CD4-positive, alpha-beta T cell (primary cell): ENCODE measurements around the gene APAF1. TPM values are rescaled to one million over a fixed set of nuclear protein-coding genes. Genes with fewer than 3 reads are reported as not detected.

ENCODE experiments used
- ATAC-seq: fragments of 200-7000 bp; cut with Tn5 transposase; one replicate; pipeline ENCODE4 v1.10.0; 2022; ENCODE audit warnings: mild to moderate bottlenecking; ENCODE audit not compliant: poor library complexity
- CTCF ChIA-PET: fragments of 350-600 bp; sonication (Branson Sonifier 250); formaldehyde crosslinking; loops from one replicate; lab custom pipeline; 2021; ENCODE audit warnings: antibody characterized with exemption, inconsistent platforms; lab: Charles Lee
- POLR2A ChIA-PET: fragments of 350-600 bp; sonication (Branson Sonifier 250); formaldehyde crosslinking; loops from one replicate; lab custom pipeline; 2021; ENCODE audit warnings: antibody characterized with exemption, inconsistent platforms; lab: Charles Lee
- DNase-seq, 14 experiments: peaks; one replicate each; pipeline ENCODE4 v3.0.0-alpha.2; 2013 to 2020; ENCODE audit warnings: mixed read lengths in 2 of 14
- H3K27ac ChIP-seq, 2 donors: one replicate each; pipeline versions ENCODE4 v1.5.1 to v1.7.0; 2013; ENCODE audit warnings: low read length in 2 of 2, low read depth in 1 of 2, mild to moderate bottlenecking in 1 of 2
- H3K27me3 ChIP-seq, 2 experiments: 1 replicate in 1 of 2; 2 replicates in 1 of 2; pipeline versions ENCODE4 v1.6.1 to v1.7.0; 2013; ENCODE audit warnings: low read length in 2 of 2, control low read depth in 1 of 2, mild to moderate bottlenecking in 1 of 2, moderate library complexity in 1 of 2; ENCODE audit not compliant: insufficient read depth in 2 of 2, control insufficient read depth in 1 of 2
- H3K36me3 ChIP-seq: one replicate; pipeline ENCODE4 v1.6.1; 2013; ENCODE audit warnings: low read length, control low read depth; ENCODE audit not compliant: insufficient read depth
- H3K4me1 ChIP-seq: one replicate; pipeline ENCODE4 v1.6.1; 2013; ENCODE audit warnings: low read length, control low read depth; ENCODE audit not compliant: insufficient read depth
- H3K4me3 ChIP-seq: one replicate; pipeline ENCODE4 v1.5.1; 2013; ENCODE audit warnings: mild to moderate bottlenecking, low read length, moderate library complexity
- H3K9me3 ChIP-seq, 2 experiments: 1 replicate in 1 of 2; 2 replicates in 1 of 2; pipeline versions ENCODE4 v1.6.1 to v1.7.0; 2013; ENCODE audit warnings: low read length in 2 of 2, mild to moderate bottlenecking in 2 of 2, control low read depth in 1 of 2, moderate library complexity in 1 of 2; ENCODE audit not compliant: control insufficient read depth in 1 of 2, insufficient read depth in 1 of 2
- H3K27ac Mint-ChIP-seq: one replicate; pipeline ENCODE4 v1.8.0; 2020; ENCODE audit warnings: mixed read lengths
- H3K27me3 Mint-ChIP-seq: one replicate; pipeline ENCODE4 v1.8.0; 2021; ENCODE audit warnings: mixed read lengths
- H3K36me3 Mint-ChIP-seq: one replicate; pipeline ENCODE4 v1.8.0; 2021; ENCODE audit warnings: low read depth, mixed read lengths
- H3K4me1 Mint-ChIP-seq: one replicate; pipeline ENCODE4 v1.8.0; 2021; ENCODE audit warnings: low read depth, mixed read lengths
- H3K4me3 Mint-ChIP-seq: one replicate; pipeline ENCODE4 v1.8.0; 2020; ENCODE audit warnings: mild to moderate bottlenecking, mixed read lengths
- H3K9me3 Mint-ChIP-seq: one replicate; pipeline ENCODE4 v1.8.0; 2020; ENCODE audit warnings: mixed read lengths
- CTCF ChIP-seq: fragments of 200-600 bp; IDR thresholded peaks from one replicate; pipeline ENCODE4 v1.8.0; 2022; ENCODE audit warnings: antibody characterized with exemption, mild to moderate bottlenecking
- intact Hi-C, 2 experiments: fragments of 100-400 bp; cut with DNase I in 1 of 2; cut with micrococcal nuclease in 1 of 2; formaldehyde crosslinking; loops; one replicate each; pipeline versions ENCODE4 v1.15.1 to v1.9.0; 2023 to 2025; cut with DNase I, micrococcal nuclease
- total RNA-seq, 174 experiments: library from RNA in 2 of 174; stranded (reverse) in 2 of 174; gene quantifications; one replicate each; pipeline ENCODE4 v1.2.3 and lab custom pipeline; 2021 to 2026

The APAF1 gene
- total RNA-seq, 2 experiments from 2014 or later, result 13.5 to 14.5 TPM

DNA sequence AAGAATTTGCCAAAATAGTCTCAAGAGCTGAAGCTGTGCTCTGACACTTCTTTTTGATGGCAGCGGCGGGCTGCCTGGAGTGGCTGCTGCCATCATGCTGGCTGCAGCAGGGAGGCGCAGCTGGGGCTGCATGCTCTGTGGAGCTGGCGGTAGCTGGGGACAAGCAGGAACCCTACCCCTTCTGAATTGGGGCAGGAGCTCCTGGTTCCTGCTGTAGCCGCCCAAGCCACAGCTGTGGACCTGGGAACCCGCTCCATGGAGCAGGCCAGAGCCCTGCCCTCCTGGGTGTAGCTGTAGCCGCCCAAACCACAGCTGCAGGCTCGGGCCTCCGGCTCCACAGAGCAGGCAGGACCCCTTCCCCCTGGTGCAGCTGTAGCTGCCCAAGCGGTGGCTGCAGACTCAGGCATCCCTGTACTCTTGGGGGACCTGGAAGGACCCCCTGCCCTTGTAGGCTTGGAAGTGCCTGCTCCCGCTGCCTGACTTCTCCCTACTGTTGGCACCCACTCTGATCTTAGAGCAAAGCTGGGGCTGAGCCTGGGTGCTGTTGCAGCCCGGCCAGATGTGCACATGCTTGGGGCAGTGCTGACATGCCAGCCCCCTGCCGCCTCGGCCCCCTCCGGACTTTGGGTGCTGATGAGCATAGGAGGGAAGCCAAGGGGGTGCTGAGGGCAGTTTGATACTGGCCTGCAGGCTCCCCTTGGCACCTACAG, 33.3 kb downstream of the APAF1 start:
- H3K36me3 Mint-ChIP-seq, result peaks cover 70% of the 10 kb centered on the region
- no peak for ATAC-seq

GRCh38 chr12:98678946-98679610, 34.0 kb downstream of the APAF1 start:
- CTCF ChIA-PET, result no interaction called here

More for the DNA sequence above, 33.3 kb downstream of the APAF1 start:
- no peak for DNase-seq
- H3K4me1 ChIP-seq, result no peaks in the 10 kb centered on the region
- CTCF ChIA-PET, result no interaction called here
- H3K9me3 Mint-ChIP-seq, result no peaks in the 10 kb centered on the region
- POLR2A ChIA-PET, result no interaction called here
- H3K27ac ChIP-seq, result no peak overlapping the region
- intact Hi-C loops, result no loop called here
- no peak overlapping the region for H3K4me3 Mint-ChIP-seq
- no peaks in the 10 kb centered on the region for H3K27me3 Mint-ChIP-seq
- H3K27me3 ChIP-seq, result no peaks in the 10 kb centered on the region
- H3K27ac Mint-ChIP-seq, result no peak overlapping the region
- TF ChIP-seq CTCF, result no peak
- H3K36me3 ChIP-seq, result peaks cover 62% of the 10 kb centered on the region
- no peaks in the 10 kb centered on the region for H3K9me3 ChIP-seq
- no peaks in the 10 kb centered on the region for H3K4me1 Mint-ChIP-seq
- no peak overlapping the region for H3K4me3 ChIP-seq

GRCh38 chr12:98679611-98680005, 34.5 kb downstream of the APAF1 start:
- intact Hi-C loops, result no loop called here
- Histone ChIP-seq H3K9me3 (no peaks in the 10 kb centered on the region), H3K36me3 (peaks cover 62% of the 10 kb centered on the region), H3K27ac (no peak overlapping the region), H3K27me3 (no peaks in the 10 kb centered on the region), H3K4me3 (no peak overlapping the region), H3K4me1 (no peaks in the 10 kb centered on the region)
- Mint-ChIP-seq H3K27ac (no peak overlapping the region), H3K4me1 (no peaks in the 10 kb centered on the region), H3K36me3 (peaks cover 71% of the 10 kb centered on the region), H3K27me3 (no peaks in the 10 kb centered on the region), H3K4me3 (no peak overlapping the region), H3K9me3 (no peaks in the 10 kb centered on the region)
- POLR2A ChIA-PET, result no interaction called here
- no peak for ATAC-seq
- CTCF ChIA-PET, result no interaction called here
- no peak for TF ChIP-seq CTCF
- no peak for DNase-seq

More at GRCh38 chr12:98678946-98679610, 34.0 kb downstream of the APAF1 start:
- Histone ChIP-seq H3K27me3 (no peaks in the 10 kb centered on the region), H3K36me3 (peaks cover 62% of the 10 kb centered on the region), H3K9me3 (no peaks in the 10 kb centered on the region), H3K4me3 (no peak overlapping the region), H3K27ac (no peak overlapping the region), H3K4me1 (no peaks in the 10 kb centered on the region)
- POLR2A ChIA-PET, result no interaction called here
- no peak for TF ChIP-seq CTCF
- no peaks in the 10 kb centered on the region for H3K4me1 Mint-ChIP-seq
- intact Hi-C loops, result no loop called here
- no peaks in the 10 kb centered on the region for H3K27me3 Mint-ChIP-seq
- H3K27ac Mint-ChIP-seq, result no peak overlapping the region
- H3K36me3 Mint-ChIP-seq, result peaks cover 72% of the 10 kb centered on the region
- H3K9me3 Mint-ChIP-seq, result no peaks in the 10 kb centered on the region
- no peak overlapping the region for H3K4me3 Mint-ChIP-seq
- no peak for DNase-seq
- ATAC-seq, result no peak
